Natural killer cell (primary cell): ENCODE measurements around the gene GALNT10. TPM values are rescaled to one million over a fixed set of nuclear protein-coding genes. Genes with fewer than 3 reads are reported as not detected.

Experiments
- ATAC-seq, 3 donors: fragments of 150-1000 bp in 2 of 3; fragments of 200-7000 bp in 1 of 3; cut with Tn5 transposase; 1 replicate in 1 of 3; 2 replicates in 2 of 3; pipeline ENCODE4 v1.10.0; 2021; ENCODE audit warnings: mild to moderate bottlenecking in 2 of 3, moderate library complexity in 2 of 3
- DNase-seq, 2 donors: peaks; one replicate each; pipeline versions ENCODE4 v3.0.0 to v3.0.0-alpha.2; 2013 to 2021; ENCODE audit warnings: mixed read lengths in 1 of 2
- H3K27ac ChIP-seq: one replicate; pipeline ENCODE4 v1.5.1; 2013; ENCODE audit warnings: mild to moderate bottlenecking, low read length
- H3K27me3 ChIP-seq: one replicate; pipeline ENCODE4 v1.6.1; 2013; ENCODE audit warnings: low read length; ENCODE audit not compliant: control insufficient read depth, insufficient read depth
- H3K36me3 ChIP-seq: one replicate; pipeline ENCODE4 v1.6.1; 2013; ENCODE audit warnings: low read length; ENCODE audit not compliant: control insufficient read depth, insufficient read depth
- H3K4me1 ChIP-seq: one replicate; pipeline ENCODE4 v1.6.1; 2013; ENCODE audit warnings: low read length; ENCODE audit not compliant: control insufficient read depth, insufficient read depth
- H3K4me3 ChIP-seq: one replicate; pipeline ENCODE4 v1.5.1; 2013; ENCODE audit warnings: low read length
- H3K9me3 ChIP-seq: one replicate; pipeline ENCODE4 v1.6.1; 2013; ENCODE audit warnings: low read length; ENCODE audit not compliant: control insufficient read depth, insufficient read depth
- H3K27ac Mint-ChIP-seq, 2 donors: one replicate each; pipeline ENCODE4 v1.8.0; 2022; ENCODE audit warnings: mild to moderate bottlenecking in 2 of 2, mixed read lengths in 2 of 2, moderate library complexity in 1 of 2
- H3K27me3 Mint-ChIP-seq, 2 donors: one replicate each; pipeline ENCODE4 v1.8.0; 2022; ENCODE audit warnings: low read depth in 2 of 2, mixed read lengths in 2 of 2
- H3K36me3 Mint-ChIP-seq: one replicate; pipeline ENCODE4 v1.8.0; 2022; ENCODE audit warnings: mixed read lengths
- H3K4me1 Mint-ChIP-seq, 2 donors: one replicate each; pipeline ENCODE4 v1.8.0; 2022; ENCODE audit warnings: mixed read lengths in 2 of 2
- H3K4me3 Mint-ChIP-seq: one replicate; pipeline ENCODE4 v1.8.0; 2022; ENCODE audit warnings: mild to moderate bottlenecking, moderate library complexity, mixed read lengths
- H3K9me3 Mint-ChIP-seq, 2 donors: one replicate each; pipeline ENCODE4 v1.8.0; 2022; ENCODE audit warnings: mixed read lengths in 2 of 2
- CTCF ChIP-seq: fragments of 200-600 bp; IDR thresholded peaks from one replicate; pipeline ENCODE4 v1.8.0; 2022; ENCODE audit warnings: antibody characterized with exemption
- WGBS: methylation state at CpG from one replicate; pipeline ENCODE4 v1.1.7; 2013; ENCODE audit warnings: missing lambda C conversion rate; ENCODE audit not compliant: insufficient coverage; 5-methylcytosine and 5-hydroxymethylcytosine counted together
- intact Hi-C: fragments of 100-400 bp; cut with micrococcal nuclease; formaldehyde crosslinking; loops from one replicate; pipeline ENCODE4 v1.14.2; 2022
- total RNA-seq, 4 donors: library from RNA; stranded (reverse); fragments of 120-200 nt in 1 of 4; gene quantifications; one replicate each; pipeline versions ENCODE4 v1.2.3 to v1.2.4, GENCODE V29; 2013 to 2022

GALNT10 gene
- total RNA-seq, 3 donors from 2014 or later (not counting 1 experiment from before 2014, with no cell fraction given) = 77.0 to 92.6 (median 77.6) TPM

GRCh38 chr5:154388842-154389241 lies 198.3 kb downstream of the GALNT10 start:
- H3K27ac Mint-ChIP-seq = no peak overlapping the region
- H3K27me3 Mint-ChIP-seq = no peaks in the 10 kb centered on the region
- Histone ChIP-seq H3K4me1 (peaks cover 31% of the 10 kb centered on the region), H3K4me3 (no peak overlapping the region), H3K36me3 (peaks cover 33% of the 10 kb centered on the region), H3K27me3 (no peaks in the 10 kb centered on the region), H3K27ac (no peak overlapping the region), H3K9me3 (no peaks in the 10 kb centered on the region)
- ATAC-seq (no peak), DNase-seq (no peak)
- H3K36me3 Mint-ChIP-seq = no peaks in the 10 kb centered on the region
- no peak for TF ChIP-seq CTCF
- no CpG with 5 or more reads among the region's 2 CpGs for WGBS
- peaks cover 29 to 40% of the 10 kb centered on the region in 2 donors for H3K4me1 Mint-ChIP-seq
- no peak overlapping the region for H3K4me3 Mint-ChIP-seq
- H3K9me3 Mint-ChIP-seq = no peaks in the 10 kb centered on the region
- intact Hi-C loops = loop anchor here (10.0 kb wide), 1 partner anchor 194 kb away; the partner anchor contains the start of gene GALNT10

- Histone ChIP-seq H3K4me1 (peaks cover 21% of the 10 kb centered on the region), H3K9me3 (no peaks in the 10 kb centered on the region), H3K27ac (no peak overlapping the region), H3K4me3 (no peak overlapping the region), H3K27me3 (no peaks in the 10 kb centered on the region), H3K36me3 (peaks cover 33% of the 10 kb centered on the region)
- 97% methylated on average over 8 of the region's 8 CpGs for WGBS
- peaks cover 23 to 40% of the 10 kb centered on the region in 2 donors for H3K4me1 Mint-ChIP-seq
- H3K9me3 Mint-ChIP-seq = no peaks in the 10 kb centered on the region
- H3K4me3 Mint-ChIP-seq = no peak overlapping the region
- ATAC-seq (no peak), DNase-seq (no peak)
- intact Hi-C loops = no loop called here
- no peaks in the 10 kb centered on the region for H3K27me3 Mint-ChIP-seq
- TF ChIP-seq CTCF = no peak
- no peak overlapping the region for H3K27ac Mint-ChIP-seq
- H3K36me3 Mint-ChIP-seq = no peaks in the 10 kb centered on the region
Measured at GRCh38 chr5:154390096-154390495, 199.6 kb downstream of the GALNT10 start.

- H3K27ac Mint-ChIP-seq = no peak overlapping the region
- TF ChIP-seq CTCF = no peak
- ATAC-seq = no peak
Measured at GRCh38 chr5:154390746-154391359, 200.3 kb downstream of the GALNT10 start.

GRCh38 chr5:154391788-154392187 lies 201.3 kb downstream of the GALNT10 start:
- no peak for TF ChIP-seq CTCF
- Mint-ChIP-seq H3K9me3 (no peaks in the 10 kb centered on the region), H3K27me3 (no peaks in the 10 kb centered on the region), H3K27ac (no peak overlapping the region), H3K4me1 (peaks cover 25 to 45% of the 10 kb centered on the region in 2 donors), H3K4me3 (no peak overlapping the region), H3K36me3 (no peaks in the 10 kb centered on the region)
- H3K27me3 ChIP-seq = no peaks in the 10 kb centered on the region
- DNase-seq (no peak), ATAC-seq (no peak)
- H3K4me1 ChIP-seq = peaks cover 11% of the 10 kb centered on the region
- intact Hi-C loops = no loop called here
- no peaks in the 10 kb centered on the region for H3K9me3 ChIP-seq
- H3K36me3 ChIP-seq = peaks cover 28% of the 10 kb centered on the region
- H3K4me3 ChIP-seq = no peak overlapping the region
- H3K27ac ChIP-seq = no peak overlapping the region
- WGBS = 97% methylated on average over 2 of the region's 2 CpGs

More at GRCh38 chr5:154390746-154391359, 200.3 kb downstream of the GALNT10 start:
- no peak overlapping the region for H3K4me3 ChIP-seq
- Mint-ChIP-seq H3K4me1 (peaks cover 23 to 40% of the 10 kb centered on the region in 2 donors), H3K36me3 (no peaks in the 10 kb centered on the region), H3K4me3 (no peak overlapping the region), H3K27me3 (no peaks in the 10 kb centered on the region), H3K9me3 (no peaks in the 10 kb centered on the region)
- no peaks in the 10 kb centered on the region for H3K9me3 ChIP-seq
- H3K27ac ChIP-seq = no peak overlapping the region
- no peaks in the 10 kb centered on the region for H3K27me3 ChIP-seq
- peaks cover 14% of the 10 kb centered on the region for H3K4me1 ChIP-seq
- intact Hi-C loops = no loop called here
- WGBS = 98% methylated on average over 7 of the region's 7 CpGs
- no peak for DNase-seq
- peaks cover 35% of the 10 kb centered on the region for H3K36me3 ChIP-seq
